ENCODE data around the gene LEMD1.

Gene LEMD1, protein sequence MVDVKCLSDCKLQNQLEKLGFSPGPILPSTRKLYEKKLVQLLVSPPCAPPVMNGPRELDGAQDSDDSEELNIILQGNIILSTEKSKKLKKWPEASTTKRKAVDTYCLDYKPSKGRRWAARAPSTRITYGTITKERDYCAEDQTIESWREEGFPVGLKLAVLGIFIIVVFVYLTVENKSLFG

DNA sequence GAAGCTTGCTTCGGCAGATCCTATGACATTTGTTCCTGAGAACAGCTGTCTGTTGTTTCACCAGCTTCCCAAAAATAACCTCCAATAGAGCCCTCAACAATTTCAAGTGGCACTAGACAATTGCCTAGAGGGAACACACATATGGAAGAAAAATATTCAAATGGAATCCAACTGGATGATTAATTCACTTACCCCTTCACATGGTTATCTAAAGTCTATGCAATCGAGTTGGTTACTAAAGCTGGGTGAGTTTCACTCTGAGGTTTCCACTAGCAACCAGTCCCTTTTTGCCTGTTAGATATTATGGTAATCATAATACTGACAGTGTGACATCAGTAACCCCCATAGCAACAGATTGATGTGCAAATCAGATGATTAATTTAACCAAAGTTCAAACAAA lies at the start of gene LEMD1:
Gene LEMD1, minus strand, starts transcription at position 259 of the 400 bp plus-strand sequence. CDS start 1,520 bp downstream, outside the sequence.
- H3K4me1 ChIP-seq (ENCODE audit: control insufficient read depth, insufficient read depth, low read length, unreplicated experiment): no peaks in the 10 kb centered on the region
- H3K79me2 ChIP-seq (ENCODE audit: control insufficient read depth, insufficient read depth, low read length, unreplicated experiment): no peaks in the 10 kb centered on the region
- H3K27me3 ChIP-seq (ENCODE audit: insufficient read depth, low read length): peaks cover 88% of the 10 kb centered on the region
- no peaks in the 10 kb centered on the region for H3K36me3 ChIP-seq (ENCODE audit: insufficient read depth, low read length)
- H2AFZ ChIP-seq (ENCODE audit: low read length, unreplicated experiment): no peak within 1 kb of the TSS
- no peak within 1 kb of the TSS for H3K4me3 ChIP-seq (ENCODE audit: low read depth, low read length)
- no peak within 1 kb of the TSS for H3K27ac ChIP-seq (ENCODE audit: low read depth, low read length)

DNA sequence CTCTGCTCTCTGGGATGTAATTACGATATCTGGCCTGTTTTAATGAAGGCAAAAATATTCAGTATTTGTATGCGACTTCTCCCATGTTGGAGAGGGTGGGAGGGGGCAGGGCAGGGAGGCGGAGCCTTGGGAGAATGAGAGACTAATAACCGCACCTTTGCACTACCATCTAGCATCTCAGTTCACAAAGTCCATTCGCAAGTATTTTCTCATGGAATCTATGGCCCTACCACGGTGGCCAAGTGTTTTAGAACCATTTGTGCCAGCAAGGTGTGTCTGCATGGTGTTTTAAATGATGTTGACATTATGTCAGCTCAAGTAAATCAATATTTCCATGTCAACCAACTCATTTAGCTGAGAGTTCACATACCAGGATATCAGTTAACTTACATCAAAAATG lies 48.3 kb upstream of the LEMD1 start:
- H3K79me2 ChIP-seq (ENCODE audit: control insufficient read depth, insufficient read depth, low read length, unreplicated experiment): no peaks in the 10 kb centered on the region

DNA sequence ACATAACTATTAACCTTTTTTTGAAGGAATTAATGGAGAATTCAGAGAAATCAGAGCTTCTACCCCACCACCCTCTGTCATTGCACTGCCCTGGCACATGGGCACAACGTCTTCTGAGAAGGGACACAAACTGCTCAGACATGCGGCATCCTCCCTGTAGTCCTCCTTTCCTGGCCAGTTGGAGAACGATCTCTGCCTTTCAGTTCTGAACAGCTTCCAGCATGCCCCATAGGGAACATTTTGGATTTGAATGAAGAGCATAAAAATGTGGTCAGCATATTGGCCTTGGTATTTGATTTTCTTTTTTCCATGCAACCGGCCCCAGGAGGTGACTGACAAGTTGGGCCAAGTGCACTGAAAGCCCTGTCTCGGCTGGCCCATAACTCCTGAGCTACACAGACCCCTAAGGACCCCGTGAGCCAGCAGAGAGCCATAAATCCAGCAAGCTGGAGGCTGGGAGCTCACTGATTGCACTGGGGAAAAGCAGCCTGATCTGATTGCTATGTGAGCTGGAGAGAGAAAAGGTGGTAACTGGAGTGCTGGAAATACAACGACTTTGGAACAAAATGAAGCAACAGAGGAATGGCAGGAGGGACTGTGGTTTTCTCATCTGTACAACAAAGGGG lies 44.9 kb upstream of the LEMD1 start:
- Histone ChIP-seq H3K79me2 (ENCODE audit: control insufficient read depth, insufficient read depth, low read length, unreplicated experiment) (no peaks in the 10 kb centered on the region), H3K4me1 (ENCODE audit: control insufficient read depth, insufficient read depth, low read length, unreplicated experiment) (no peaks in the 10 kb centered on the region), H3K4me3 (ENCODE audit: low read depth, low read length) (no peak overlapping the region), H2AFZ (ENCODE audit: low read length, unreplicated experiment) (no peak overlapping the region), H3K27me3 (ENCODE audit: insufficient read depth, low read length) (peaks cover 80% of the 10 kb centered on the region), H3K36me3 (ENCODE audit: insufficient read depth, low read length) (no peaks in the 10 kb centered on the region), H3K27ac (ENCODE audit: low read depth, low read length) (no peak overlapping the region)

More for the DNA sequence above, 48.3 kb upstream of the LEMD1 start:
- Histone ChIP-seq H3K27me3 (ENCODE audit: insufficient read depth, low read length) (peaks cover 84% of the 10 kb centered on the region), H2AFZ (ENCODE audit: low read length, unreplicated experiment) (no peak overlapping the region), H3K4me1 (ENCODE audit: control insufficient read depth, insufficient read depth, low read length, unreplicated experiment) (peaks cover 4% of the 10 kb centered on the region), H3K36me3 (ENCODE audit: insufficient read depth, low read length) (no peaks in the 10 kb centered on the region), H3K4me3 (ENCODE audit: low read depth, low read length) (no peak overlapping the region), H3K27ac (ENCODE audit: low read depth, low read length) (no peak overlapping the region)

GRCh38 chr1:205465392-205465791 lies 43.5 kb upstream of the LEMD1 start:
- Histone ChIP-seq H3K79me2 (ENCODE audit: control insufficient read depth, insufficient read depth, low read length, unreplicated experiment) (no peaks in the 10 kb centered on the region), H3K4me3 (ENCODE audit: low read depth, low read length) (no peak overlapping the region), H3K4me1 (ENCODE audit: control insufficient read depth, insufficient read depth, low read length, unreplicated experiment) (no peaks in the 10 kb centered on the region), H2AFZ (ENCODE audit: low read length, unreplicated experiment) (no peak overlapping the region), H3K27ac (ENCODE audit: low read depth, low read length) (no peak overlapping the region), H3K36me3 (ENCODE audit: insufficient read depth, low read length) (no peaks in the 10 kb centered on the region), H3K27me3 (ENCODE audit: insufficient read depth, low read length) (peaks cover 82% of the 10 kb centered on the region)

- no peak overlapping the region for H3K27ac ChIP-seq (ENCODE audit: low read depth, low read length)
- no peaks in the 10 kb centered on the region for H3K36me3 ChIP-seq (ENCODE audit: insufficient read depth, low read length)
- no peak overlapping the region for H2AFZ ChIP-seq (ENCODE audit: low read length, unreplicated experiment)
- no peak overlapping the region for H3K4me3 ChIP-seq (ENCODE audit: low read depth, low read length)
- H3K4me1 ChIP-seq (ENCODE audit: control insufficient read depth, insufficient read depth, low read length, unreplicated experiment): no peaks in the 10 kb centered on the region
- peaks cover 90% of the 10 kb centered on the region for H3K27me3 ChIP-seq (ENCODE audit: insufficient read depth, low read length)
- no peaks in the 10 kb centered on the region for H3K79me2 ChIP-seq (ENCODE audit: control insufficient read depth, insufficient read depth, low read length, unreplicated experiment)
Observed at GRCh38 chr1:205458777-205459566, 37.1 kb upstream of the LEMD1 start.

DNA sequence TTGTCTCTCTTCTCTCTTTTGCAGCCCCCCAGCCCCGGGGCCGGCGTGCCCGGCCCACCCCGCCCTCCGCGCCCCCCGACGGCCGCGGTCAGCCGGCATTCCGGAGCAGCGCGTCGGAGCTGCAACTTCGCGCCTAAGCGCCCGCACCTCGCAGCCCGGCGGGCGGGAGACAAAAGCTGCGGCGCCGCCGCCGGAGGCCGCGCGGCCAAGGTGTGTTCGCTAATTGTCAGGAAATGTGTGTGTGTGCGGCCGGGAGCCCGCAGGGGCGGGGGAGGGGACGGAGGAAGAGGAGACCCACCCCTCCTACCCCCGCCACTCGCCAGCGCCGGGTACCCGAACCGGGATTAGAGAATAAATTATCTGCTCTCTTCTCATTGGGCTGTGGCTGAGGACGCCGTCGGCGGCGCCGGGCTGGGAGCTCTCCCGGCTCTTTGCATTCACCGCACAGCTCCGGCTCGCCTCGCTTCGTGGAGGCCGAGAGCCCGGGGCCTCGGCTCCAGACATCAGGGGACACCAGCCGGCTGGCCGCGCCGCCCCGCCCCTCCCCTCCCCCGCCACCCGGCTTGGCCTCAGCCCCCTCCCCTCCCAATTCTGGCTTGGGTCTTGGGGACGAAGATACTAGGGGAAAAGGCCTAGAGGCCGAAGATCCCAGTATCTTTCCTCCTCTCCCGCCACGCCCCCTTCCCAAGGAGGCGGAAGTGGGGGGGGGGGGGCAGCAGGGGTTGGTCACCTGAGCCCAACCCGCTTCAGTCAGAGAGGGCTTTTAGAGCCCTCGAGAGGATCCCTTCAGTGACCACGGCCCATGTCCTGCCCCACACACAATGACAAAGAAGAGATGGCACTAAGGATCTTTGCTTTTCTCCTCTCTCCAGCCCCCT lies 35.3 kb upstream of the LEMD1 start:
- no peak overlapping the region for H3K27ac ChIP-seq (ENCODE audit: low read depth, low read length)
- H3K4me1 ChIP-seq (ENCODE audit: control insufficient read depth, insufficient read depth, low read length, unreplicated experiment): no peaks in the 10 kb centered on the region
- no peak overlapping the region for H3K4me3 ChIP-seq (ENCODE audit: low read depth, low read length)
- H3K79me2 ChIP-seq (ENCODE audit: control insufficient read depth, insufficient read depth, low read length, unreplicated experiment): no peaks in the 10 kb centered on the region
- H2AFZ ChIP-seq (ENCODE audit: low read length, unreplicated experiment): no peak overlapping the region
- peaks cover 94% of the 10 kb centered on the region for H3K27me3 ChIP-seq (ENCODE audit: insufficient read depth, low read length)
- H3K36me3 ChIP-seq (ENCODE audit: insufficient read depth, low read length): no peaks in the 10 kb centered on the region

GRCh38 chr1:205456383-205456867 lies 34.6 kb upstream of the LEMD1 start:
- peaks cover 96% of the 10 kb centered on the region for H3K27me3 ChIP-seq (ENCODE audit: insufficient read depth, low read length)
- no peak overlapping the region for H3K4me3 ChIP-seq (ENCODE audit: low read depth, low read length)
- H2AFZ ChIP-seq (ENCODE audit: low read length, unreplicated experiment): no peak overlapping the region
- H3K79me2 ChIP-seq (ENCODE audit: control insufficient read depth, insufficient read depth, low read length, unreplicated experiment): no peaks in the 10 kb centered on the region
- H3K36me3 ChIP-seq (ENCODE audit: insufficient read depth, low read length): no peaks in the 10 kb centered on the region
- H3K27ac ChIP-seq (ENCODE audit: low read depth, low read length): no peak overlapping the region
- no peaks in the 10 kb centered on the region for H3K4me1 ChIP-seq (ENCODE audit: control insufficient read depth, insufficient read depth, low read length, unreplicated experiment)

DNA sequence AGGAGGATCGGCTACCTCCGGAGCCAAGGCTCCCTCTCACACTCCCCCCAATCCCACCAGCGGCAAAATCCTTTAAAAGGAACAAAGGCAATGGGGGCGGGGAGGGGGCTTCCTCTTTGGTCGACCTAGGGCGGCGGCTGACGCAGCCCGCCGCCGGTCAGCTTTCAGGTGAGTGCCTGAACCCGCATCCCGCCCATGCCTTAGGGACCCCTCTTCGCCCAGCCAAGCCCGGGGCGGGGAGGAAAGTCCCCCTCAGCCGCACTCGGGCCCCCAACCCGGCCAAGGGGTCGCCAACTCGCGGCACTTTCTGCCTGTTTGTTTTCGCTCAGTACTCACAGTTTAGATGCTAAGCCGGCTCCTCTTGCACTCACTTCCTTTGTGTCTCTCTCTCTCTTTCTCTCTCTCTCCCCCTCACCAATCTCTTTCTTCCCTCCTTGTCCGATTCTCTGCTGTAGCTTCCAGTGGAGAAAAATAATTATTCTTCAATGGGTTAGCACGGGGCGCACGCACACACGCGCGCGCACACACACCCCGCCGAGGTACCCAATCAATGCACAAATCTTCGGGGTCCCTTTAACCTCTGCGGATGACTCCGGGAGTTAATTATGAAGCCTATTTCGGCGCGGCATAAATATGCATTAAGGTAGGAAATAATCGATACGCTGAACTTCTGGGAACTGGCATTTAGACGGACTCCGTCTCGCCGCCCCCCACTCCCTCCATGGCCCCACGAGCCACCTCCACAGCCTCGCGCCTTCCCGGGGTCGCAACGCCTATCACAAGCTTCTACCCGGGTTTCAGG lies 33.9 kb upstream of the LEMD1 start, which contains the start of gene BLACAT1:
Gene BLACAT1, minus strand, starts transcription at position 465 of the 802 bp plus-strand sequence.
- no peaks in the 10 kb centered on the region for H3K36me3 ChIP-seq (ENCODE audit: insufficient read depth, low read length)
- H3K27me3 ChIP-seq (ENCODE audit: insufficient read depth, low read length): peaks cover 96% of the 10 kb centered on the region
- H3K4me3 ChIP-seq (ENCODE audit: low read depth, low read length): no peak within 1 kb of the TSS

DNA sequence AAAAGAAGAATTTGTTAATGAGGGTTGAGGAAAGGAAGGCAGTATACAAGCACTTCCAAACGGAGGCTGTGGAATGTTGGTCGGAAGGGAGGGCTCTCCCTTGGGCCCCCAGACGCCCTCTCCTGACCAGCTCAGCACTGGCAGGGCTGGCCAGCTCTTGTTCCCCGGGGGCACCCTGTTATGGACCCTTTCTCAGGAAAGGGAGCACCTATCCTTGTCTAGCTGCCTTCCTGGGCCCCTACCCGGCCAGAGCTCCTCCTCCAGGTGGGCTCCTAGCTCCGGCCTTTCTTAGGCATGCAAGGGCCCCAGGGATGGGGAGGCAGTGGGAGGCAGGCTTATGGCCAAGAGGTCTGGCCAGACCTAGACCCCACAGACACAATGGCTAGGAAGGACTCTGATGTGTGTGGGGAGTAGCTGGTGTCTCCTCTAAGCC lies 33.1 kb upstream of the LEMD1 start:
- Histone ChIP-seq H3K79me2 (ENCODE audit: control insufficient read depth, insufficient read depth, low read length, unreplicated experiment) (no peaks in the 10 kb centered on the region), H3K27me3 (ENCODE audit: insufficient read depth, low read length) (peaks cover 95% of the 10 kb centered on the region), H3K4me1 (ENCODE audit: control insufficient read depth, insufficient read depth, low read length, unreplicated experiment) (no peaks in the 10 kb centered on the region), H3K27ac (ENCODE audit: low read depth, low read length) (no peak overlapping the region), H3K36me3 (ENCODE audit: insufficient read depth, low read length) (no peaks in the 10 kb centered on the region), H2AFZ (ENCODE audit: low read length, unreplicated experiment) (no peak overlapping the region), H3K4me3 (ENCODE audit: low read depth, low read length) (no peak overlapping the region)

More for the DNA sequence above, 33.9 kb upstream of the LEMD1 start, which contains the start of gene BLACAT1:
- Histone ChIP-seq H3K27ac (ENCODE audit: low read depth, low read length) (no peak within 1 kb of the TSS), H2AFZ (ENCODE audit: low read length, unreplicated experiment) (no peak within 1 kb of the TSS), H3K4me1 (ENCODE audit: control insufficient read depth, insufficient read depth, low read length, unreplicated experiment) (no peaks in the 10 kb centered on the region), H3K79me2 (ENCODE audit: control insufficient read depth, insufficient read depth, low read length, unreplicated experiment) (no peaks in the 10 kb centered on the region)
